ENCODE data around the gene BOD1. TPM values are rescaled to one million over a fixed set of nuclear protein-coding genes. Genes with fewer than 3 reads are reported as not detected.

Gene BOD1
- total RNA-seq, 4 donors from 2014 or later = 62.4 to 86.0 (median 74.7) TPM

- no peaks in the 10 kb centered on the region for H3K27me3 ChIP-seq
- no peak overlapping the region for H3K27ac ChIP-seq
- no peaks in the 10 kb centered on the region for H3K9me3 ChIP-seq
- 91 to 93% methylated on average over 12 of the region's 12 CpGs for WGBS, 2 donors
- no peak for DNase-seq
- H3K4me3 ChIP-seq (replicated peaks in 1 of 3) = no peak overlapping the region
- intact Hi-C loops (cut with DNase I) = no loop called here
- TF ChIP-seq POLR2A (IDR thresholded peaks at IDR 0.05) = no peak
- TF ChIP-seq, protein P1, sequence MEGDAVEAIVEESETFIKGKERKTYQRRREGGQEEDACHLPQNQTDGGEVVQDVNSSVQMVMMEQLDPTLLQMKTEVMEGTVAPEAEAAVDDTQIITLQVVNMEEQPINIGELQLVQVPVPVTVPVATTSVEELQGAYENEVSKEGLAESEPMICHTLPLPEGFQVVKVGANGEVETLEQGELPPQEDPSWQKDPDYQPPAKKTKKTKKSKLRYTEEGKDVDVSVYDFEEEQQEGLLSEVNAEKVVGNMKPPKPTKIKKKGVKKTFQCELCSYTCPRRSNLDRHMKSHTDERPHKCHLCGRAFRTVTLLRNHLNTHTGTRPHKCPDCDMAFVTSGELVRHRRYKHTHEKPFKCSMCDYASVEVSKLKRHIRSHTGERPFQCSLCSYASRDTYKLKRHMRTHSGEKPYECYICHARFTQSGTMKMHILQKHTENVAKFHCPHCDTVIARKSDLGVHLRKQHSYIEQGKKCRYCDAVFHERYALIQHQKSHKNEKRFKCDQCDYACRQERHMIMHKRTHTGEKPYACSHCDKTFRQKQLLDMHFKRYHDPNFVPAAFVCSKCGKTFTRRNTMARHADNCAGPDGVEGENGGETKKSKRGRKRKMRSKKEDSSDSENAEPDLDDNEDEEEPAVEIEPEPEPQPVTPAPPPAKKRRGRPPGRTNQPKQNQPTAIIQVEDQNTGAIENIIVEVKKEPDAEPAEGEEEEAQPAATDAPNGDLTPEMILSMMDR (IDR thresholded peaks at IDR 0.05) = no peak
- H3K36me3 ChIP-seq = no peaks in the 10 kb centered on the region
- peaks cover 4 to 8% of the 10 kb centered on the region in 2 donors for H3K4me1 ChIP-seq
Observed at GRCh38 chr5:173662581-173663351, 46.3 kb upstream of the BOD1 start.

DNA sequence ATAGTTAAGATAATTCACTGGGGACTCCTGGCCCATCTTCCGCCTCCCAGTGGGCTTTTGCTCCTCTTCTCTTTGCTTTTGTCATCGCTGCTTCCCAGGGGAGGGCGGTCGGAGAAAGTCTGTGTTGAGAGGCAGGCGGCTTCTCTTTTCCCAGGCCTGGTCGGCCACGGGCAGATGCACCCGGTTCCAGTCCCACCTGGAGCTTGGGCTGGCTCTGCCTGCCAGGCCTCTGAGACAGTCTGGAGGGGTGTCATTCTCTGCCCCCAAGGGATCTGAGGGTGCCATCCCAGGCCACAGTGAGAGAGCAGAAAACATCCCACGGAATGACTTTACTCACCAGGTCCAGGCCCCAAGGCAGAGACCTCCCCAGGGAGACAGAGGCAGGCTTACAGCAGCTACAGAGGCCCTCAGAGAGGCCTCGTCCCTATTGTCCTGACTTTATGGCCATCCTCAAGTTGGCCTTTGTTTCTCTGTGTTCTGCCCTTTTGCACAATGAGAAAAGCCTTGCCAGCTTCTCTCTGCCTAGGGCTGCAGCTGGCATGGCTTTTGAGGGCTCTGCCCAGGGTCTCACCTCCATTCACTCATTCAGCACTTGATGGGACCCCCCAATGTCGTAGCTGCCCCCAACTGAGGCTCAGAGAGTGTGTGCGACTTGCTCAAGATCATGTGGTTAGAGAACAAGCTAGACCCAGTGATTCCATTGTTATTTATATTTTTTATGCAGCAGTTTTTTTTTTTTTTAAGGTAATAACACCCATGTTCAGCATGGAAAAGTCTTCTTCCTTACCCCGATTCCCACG is 44.2 kb upstream of the BOD1 start:
- Histone ChIP-seq H3K27me3 (no peaks in the 10 kb centered on the region), H3K4me1 (no peaks in the 10 kb centered on the region), H3K4me3 (replicated peaks in 1 of 3) (no peak overlapping the region), H3K36me3 (no peaks in the 10 kb centered on the region), H3K27ac (no peak overlapping the region), H3K9me3 (no peaks in the 10 kb centered on the region)
- DNase-seq = no peak
- intact Hi-C loops (cut with DNase I) = no loop called here
- TF ChIP-seq, protein P1 (IDR thresholded peaks at IDR 0.05) = no peak
- no peak for TF ChIP-seq POLR2A (IDR thresholded peaks at IDR 0.05)
- 90 to 91% methylated on average over 14 of the region's 14 CpGs for WGBS, 2 donors

DNA sequence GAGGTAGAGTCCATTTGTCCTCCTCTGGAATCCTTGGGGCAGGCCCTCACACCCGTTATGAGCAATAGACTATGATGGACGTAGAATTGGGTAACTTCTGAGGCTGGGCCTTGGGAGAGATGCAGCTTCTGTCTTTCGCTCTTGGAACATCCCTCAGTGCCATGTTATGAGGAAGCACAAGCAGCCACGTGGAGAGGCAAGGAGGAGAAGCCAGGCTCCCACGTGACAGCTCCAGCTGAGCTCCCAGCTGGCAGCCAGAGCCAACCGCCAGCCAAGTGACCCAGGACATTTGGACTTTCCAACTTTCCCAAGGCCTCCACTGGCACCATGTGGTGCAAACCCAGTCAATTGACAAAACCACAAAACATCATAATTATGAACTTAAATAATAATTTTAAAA is 43.0 kb upstream of the BOD1 start:
- Histone ChIP-seq H3K9me3 (no peaks in the 10 kb centered on the region), H3K36me3 (no peaks in the 10 kb centered on the region), H3K27ac (no peak overlapping the region), H3K4me3 (replicated peaks in 1 of 3) (no peak overlapping the region), H3K27me3 (no peaks in the 10 kb centered on the region), H3K4me1 (no peaks in the 10 kb centered on the region)
- TF ChIP-seq, protein P1 (IDR thresholded peaks at IDR 0.05) = no peak
- no peak for TF ChIP-seq POLR2A (IDR thresholded peaks at IDR 0.05)
- intact Hi-C loops (cut with DNase I) = no loop called here
- 90 to 95% methylated on average over 6 of the region's 6 CpGs for WGBS, 2 donors
- no peak for DNase-seq

DNA sequence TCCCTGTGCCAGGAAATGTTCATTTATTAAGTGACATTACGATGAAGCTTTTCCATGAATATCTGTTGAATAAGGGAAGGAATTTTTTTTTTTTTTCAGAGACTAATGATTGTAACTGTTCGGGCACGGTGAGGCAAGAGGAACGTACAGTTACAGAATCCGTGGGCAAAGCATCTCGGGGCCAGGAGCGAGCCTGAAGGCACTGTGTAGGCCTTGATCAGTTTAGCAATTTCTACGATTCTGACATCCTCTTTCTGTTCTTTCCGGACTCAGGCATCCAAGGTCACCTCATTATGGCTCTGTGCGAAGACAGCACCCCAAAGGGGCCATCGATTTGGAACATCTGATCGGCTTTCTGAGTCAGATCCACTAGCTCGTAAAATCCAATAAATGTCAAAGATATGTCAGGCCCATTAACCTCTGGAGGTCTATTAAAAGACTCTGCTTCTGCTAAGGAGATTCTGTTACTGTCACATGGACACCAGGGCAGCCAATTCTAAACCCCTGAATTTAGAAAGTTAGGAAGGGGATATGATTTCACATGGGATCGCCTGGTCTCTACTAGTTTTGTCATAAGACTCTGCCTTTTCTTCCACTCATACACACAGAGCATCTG is 41.4 kb upstream of the BOD1 start:
- no peak for DNase-seq
- no peaks in the 10 kb centered on the region for H3K9me3 ChIP-seq
- TF ChIP-seq, protein P1 (IDR thresholded peaks at IDR 0.05) = no peak
- TF ChIP-seq POLR2A (IDR thresholded peaks at IDR 0.05) = no peak
- no peak overlapping the region for H3K27ac ChIP-seq
- no peaks in the 10 kb centered on the region for H3K36me3 ChIP-seq
- H3K27me3 ChIP-seq = no peaks in the 10 kb centered on the region
- H3K4me1 ChIP-seq = no peaks in the 10 kb centered on the region
- intact Hi-C loops (cut with DNase I) = no loop called here
- no peak overlapping the region for H3K4me3 ChIP-seq (replicated peaks in 1 of 3)
- 94 to 96% methylated on average over 14 of the region's 14 CpGs for WGBS, 2 donors

All from thyroid gland (tissue), 4 donors.